Type B pancreatic cell (in vitro differentiated cells): Measurements from ENCODE around the gene WDR48. TPM values are rescaled to one million over a fixed set of nuclear protein-coding genes. Genes with fewer than 3 reads are reported as not detected.

ENCODE experiments used
- DNase-seq: peaks from one replicate; pipeline ENCODE4 v3.0.0; 2021; ENCODE audit warnings: mixed read lengths; ENCODE audit not compliant: unreplicated experiment; ENCODE audit errors: extremely low spot score
- H3K27ac Mint-ChIP-seq: 2 replicates; pipeline ENCODE4 v1.8.0; 2021; ENCODE audit warnings: mild to moderate bottlenecking, mixed read lengths
- H3K27me3 Mint-ChIP-seq: 2 replicates; pipeline ENCODE4 v1.8.0; 2021; ENCODE audit warnings: mixed read lengths
- H3K36me3 Mint-ChIP-seq: 2 replicates; pipeline ENCODE4 v1.8.0; 2021; ENCODE audit warnings: mixed read lengths
- H3K4me1 Mint-ChIP-seq: one replicate; pipeline ENCODE4 v1.8.0; 2021; ENCODE audit warnings: mixed read lengths; ENCODE audit not compliant: unreplicated experiment
- H3K4me3 Mint-ChIP-seq: 2 replicates; pipeline ENCODE4 v1.8.0; 2021; ENCODE audit warnings: mild to moderate bottlenecking, mixed read lengths
- H3K9me3 Mint-ChIP-seq: 2 replicates; pipeline ENCODE4 v1.8.0; 2021; ENCODE audit warnings: mixed read lengths
- CTCF ChIP-seq: fragments of 200-600 bp; sonication (generic); conservative IDR thresholded peaks from 2 replicates; pipeline ENCODE4 v1.5.0; 2021; ENCODE audit warnings: antibody characterized with exemption, mild to moderate bottlenecking
- total RNA-seq: library from RNA; stranded (reverse); gene quantifications from 2 replicates; pipeline ENCODE4 v1.2.1, GENCODE V29; 2021; ENCODE audit warnings: low replicate concordance

Gene WDR48
- total RNA-seq, 1 donor from 2014 or later, result 61.4 TPM

GRCh38 chr3:39097716-39098472 lies 46.1 kb downstream of the WDR48 start:
- H3K27me3 Mint-ChIP-seq, result no peaks in the 10 kb centered on the region
- H3K36me3 Mint-ChIP-seq, result peaks cover 18% of the 10 kb centered on the region
- TF ChIP-seq CTCF, result no peak
- no peaks in the 10 kb centered on the region for H3K4me1 Mint-ChIP-seq
- no peak overlapping the region for H3K4me3 Mint-ChIP-seq
- peak overlapping the region; percentile 48 for H3K27ac Mint-ChIP-seq
- no peak for DNase-seq
- H3K9me3 Mint-ChIP-seq, result no peaks in the 10 kb centered on the region

- H3K4me1 Mint-ChIP-seq, result no peaks in the 10 kb centered on the region
- H3K36me3 Mint-ChIP-seq, result peaks cover 18% of the 10 kb centered on the region
- H3K4me3 Mint-ChIP-seq, result no peak overlapping the region
- H3K27me3 Mint-ChIP-seq, result no peaks in the 10 kb centered on the region
- TF ChIP-seq CTCF, result no peak
- H3K9me3 Mint-ChIP-seq, result no peaks in the 10 kb centered on the region
- DNase-seq, result no peak
- H3K27ac Mint-ChIP-seq, result no peak overlapping the region
Measured at GRCh38 chr3:39098473-39099000, 46.7 kb downstream of the WDR48 start.

- Mint-ChIP-seq H3K36me3 (peaks cover 13% of the 10 kb centered on the region), H3K9me3 (no peaks in the 10 kb centered on the region), H3K27ac (no peak overlapping the region), H3K4me1 (no peaks in the 10 kb centered on the region), H3K4me3 (no peak overlapping the region), H3K27me3 (no peaks in the 10 kb centered on the region)
- no peak for DNase-seq
- no peak for TF ChIP-seq CTCF
Measured at GRCh38 chr3:39099242-39099641, 47.4 kb downstream of the WDR48 start.

- no peaks in the 10 kb centered on the region for H3K9me3 Mint-ChIP-seq
- H3K27ac Mint-ChIP-seq, result no peak overlapping the region
- TF ChIP-seq CTCF, result no peak
Measured at GRCh38 chr3:39099738-39100499, 48.1 kb downstream of the WDR48 start.

GRCh38 chr3:39100500-39100886 lies 48.7 kb downstream of the WDR48 start:
- H3K9me3 Mint-ChIP-seq, result no peaks in the 10 kb centered on the region
- DNase-seq, result no peak
- H3K27me3 Mint-ChIP-seq, result no peaks in the 10 kb centered on the region
- H3K36me3 Mint-ChIP-seq, result peaks cover 10% of the 10 kb centered on the region
- TF ChIP-seq CTCF, result no peak
- no peak overlapping the region for H3K4me3 Mint-ChIP-seq
- H3K4me1 Mint-ChIP-seq, result peaks cover 8% of the 10 kb centered on the region
- no peak overlapping the region for H3K27ac Mint-ChIP-seq

More at GRCh38 chr3:39099738-39100499, 48.1 kb downstream of the WDR48 start:
- Mint-ChIP-seq H3K36me3 (peaks cover 10% of the 10 kb centered on the region), H3K27me3 (no peaks in the 10 kb centered on the region), H3K4me1 (peaks cover 2% of the 10 kb centered on the region), H3K4me3 (no peak overlapping the region)
- DNase-seq, result no peak
